Hair follicular keratinocyte (primary cell): ENCODE measurements around the gene SPACA1. TPM values are rescaled to one million over a fixed set of nuclear protein-coding genes. Genes with fewer than 3 reads are reported as not detected.

Experiments
- total RNA-seq: library from RNA; depleted of rRNA; stranded (reverse); fragments of >200 nt; gene quantifications from 2 replicates; pipeline ENCODE4 v1.2.3, GENCODE V29; 2015

Gene SPACA1, protein sequence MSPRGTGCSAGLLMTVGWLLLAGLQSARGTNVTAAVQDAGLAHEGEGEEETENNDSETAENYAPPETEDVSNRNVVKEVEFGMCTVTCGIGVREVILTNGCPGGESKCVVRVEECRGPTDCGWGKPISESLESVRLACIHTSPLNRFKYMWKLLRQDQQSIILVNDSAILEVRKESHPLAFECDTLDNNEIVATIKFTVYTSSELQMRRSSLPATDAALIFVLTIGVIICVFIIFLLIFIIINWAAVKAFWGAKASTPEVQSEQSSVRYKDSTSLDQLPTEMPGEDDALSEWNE
- not detected in 2 replicates for total RNA-seq

GRCh38 chr6:88047510-88048150 is at the start of gene SPACA1:
TSS of gene SPACA1 (plus strand) at chr6:88047841. CDS start at chr6:88047906, 65 bp downstream.

Other genes with a start within 250 kb of the SPACA1 start
- gene CNR1, start 118.5 kb downstream of the SPACA1 start, total RNA-seq = not detected in 2 replicates